Ovary (tissue), 9 donors: ENCODE data around the gene B4GALNT2. TPM values are rescaled to one million over a fixed set of nuclear protein-coding genes. Genes with fewer than 3 reads are reported as not detected.

Source experiments
- DNase-seq, 5 donors: peaks; one replicate each; pipeline ENCODE4 v3.0.0-alpha.2; 2019 to 2020
- H3K27ac ChIP-seq, 2 donors: fragments of 200-600 bp; one replicate each; pipeline versions ENCODE4 v1.5.1 to v1.8.0; 2019 to 2022
- H3K27me3 ChIP-seq: fragments of 200-600 bp; one replicate; pipeline ENCODE4 v1.8.0; 2022
- H3K36me3 ChIP-seq: fragments of 200-600 bp; sonication (generic); one replicate; pipeline ENCODE4 v1.5.1; 2019
- H3K4me1 ChIP-seq: one replicate; pipeline ENCODE4 v1.8.1; 2013; ENCODE audit warnings: mild to moderate bottlenecking, moderate library complexity; ENCODE audit not compliant: insufficient read depth
- H3K4me3 ChIP-seq: fragments of 200-600 bp; sonication (generic); one replicate; pipeline ENCODE4 v1.5.1; 2017
- H3K9me3 ChIP-seq, 2 donors: fragments of 200-600 bp in 1 of 2; sonication (generic) in 1 of 2; one replicate each; pipeline versions ENCODE4 v1.5.1 to v1.8.1; 2013 to 2019; ENCODE audit warnings: mild to moderate bottlenecking in 1 of 2, moderate library complexity in 1 of 2
- CTCF ChIP-seq, 3 donors: fragments of 450-650 bp in 2 of 3; fragments of 200-600 bp in 1 of 3; IDR thresholded peaks; one replicate each; pipeline versions ENCODE4 v1.5.1 to v1.8.0; 2016 to 2022; ENCODE audit warnings: antibody characterized with exemption in 3 of 3, mild to moderate bottlenecking in 1 of 3
- EP300 ChIP-seq: sonication (generic); formaldehyde crosslinking; IDR thresholded peaks from one replicate; pipeline ENCODE4 v1.6.1; 2017; ENCODE audit warnings: antibody characterized with exemption
- POLR2A ChIP-seq: fragments of 450-650 bp; IDR thresholded peaks from one replicate; pipeline ENCODE4 v1.6.1; 2017; ENCODE audit warnings: antibody characterized with exemption, mild to moderate bottlenecking, moderate library complexity
- WGBS, 3 donors: extraction: QIAGEN DNeasy Blood & Tissue Kit in 1 of 3; methylation state at CpG; one replicate each; pipeline versions ENCODE4 v1.1.5 to v1.1.7; 2013 to 2017; 5-methylcytosine and 5-hydroxymethylcytosine counted together
- intact Hi-C, 4 donors: fragments of 100-400 bp; cut with DNase I; formaldehyde crosslinking; loops; one replicate each; pipeline versions ENCODE4 v1.11.0 to v1.15.1; 2022 to 2023
- polyA plus RNA-seq, 2 donors: library from polyadenylated mRNA; stranded (reverse); fragments of 200-250 nt in 1 of 2; fragments of 350-450 nt in 1 of 2; fragmentation: Illumina TruSeq in 1 of 2; extraction: RNeasy Lipid Tissue Mini Kit (QIAGEN cat#74804) in 1 of 2; gene quantifications; one replicate each; pipeline ENCODE4 v1.2.3, GENCODE V29; 2013 to 2014
- total RNA-seq, 7 donors: library from RNA; depleted of rRNA in 2 of 7; stranded (reverse); fragments of >200 nt in 2 of 7; fragmentation: NEBNext Ultra II Directional in 3 of 7; extraction: Animal tissue kit (Norgen Biotek cat#: 25700) in 3 of 7; gene quantifications; one replicate each; pipeline versions ENCODE4 v1.1.0 to v1.2.4, GENCODE V29; 2016 to 2023
- donor health status: DM: no; HTN: no; CAD: no; lungs with moderate emphysema.
- donor health status: DM: no; HTN: no; CAD: no.
- donor health status: Bipolar disorder and iron deficiency.
- donor health status: DM: yes; HTN: yes; CAD: no.
- donor health status: DM: no; HTN: no; CAD: no.
- donor health status: DM: yes; HTN: yes; CAD: no.

The B4GALNT2 gene
- total and polyA plus RNA-seq, 9 donors, result under 0.01 to 0.03 (median 0.03) TPM; not detected in 5

GRCh38 chr17:49108318-49108717, 24.3 kb upstream of the B4GALNT2 start:
- intact Hi-C loops, result no loop called here
- Histone ChIP-seq H3K9me3 (no peaks in the 10 kb centered on the region), H3K27me3 (no peaks in the 10 kb centered on the region), H3K27ac (no peak overlapping the region), H3K4me1 (no peaks in the 10 kb centered on the region), H3K4me3 (no peak overlapping the region), H3K36me3 (no peaks in the 10 kb centered on the region)
- no peak for DNase-seq
- no peak for TF ChIP-seq CTCF (IDR thresholded peaks at IDR 0.05)
- TF ChIP-seq POLR2A, result no peak
- TF ChIP-seq EP300, result no peak
- WGBS, 3 donors, result 31 to 41% (median 33%) methylated on average over 3 of the region's 3 CpGs

GRCh38 chr17:49110509-49110908, 22.1 kb upstream of the B4GALNT2 start:
- DNase-seq, result no peak
- Histone ChIP-seq H3K36me3 (no peaks in the 10 kb centered on the region), H3K4me1 (no peaks in the 10 kb centered on the region), H3K4me3 (no peak overlapping the region), H3K27ac (no peak overlapping the region), H3K9me3 (no peaks in the 10 kb centered on the region), H3K27me3 (no peaks in the 10 kb centered on the region)
- TF ChIP-seq EP300 (no peak), CTCF (IDR thresholded peaks at IDR 0.05) (no peak), POLR2A (no peak)
- intact Hi-C loops, result no loop called here
- 93 to 96% (median 94%) methylated on average over 1 of the region's 1 CpG for WGBS, 3 donors

GRCh38 chr17:49111934-49112333, 20.6 kb upstream of the B4GALNT2 start:
- no peak for DNase-seq
- Histone ChIP-seq H3K9me3 (no peaks in the 10 kb centered on the region), H3K27ac (no peak overlapping the region), H3K4me1 (no peaks in the 10 kb centered on the region), H3K4me3 (no peak overlapping the region), H3K27me3 (no peaks in the 10 kb centered on the region), H3K36me3 (no peaks in the 10 kb centered on the region)
- intact Hi-C loops, result no loop called here
- 66 to 75% (median 70%) methylated on average over 4 of the region's 4 CpGs for WGBS, 3 donors
- TF ChIP-seq POLR2A, result no peak
- TF ChIP-seq EP300, result no peak
- no peak for TF ChIP-seq CTCF (IDR thresholded peaks at IDR 0.05)

- no peaks in the 10 kb centered on the region for H3K36me3 ChIP-seq
- no peak for DNase-seq
- TF ChIP-seq EP300 (no peak), CTCF (IDR thresholded peaks at IDR 0.05) (no peak), POLR2A (no peak)
- H3K9me3 ChIP-seq, result no peaks in the 10 kb centered on the region
- no peak overlapping the region for H3K4me3 ChIP-seq
- WGBS, 3 donors, result 85 to 94% (median 88%) methylated on average over 1 of the region's 1 CpG
- no peaks in the 10 kb centered on the region for H3K27me3 ChIP-seq
- H3K4me1 ChIP-seq, result no peaks in the 10 kb centered on the region
- no peak overlapping the region for H3K27ac ChIP-seq
- intact Hi-C loops, result no loop called here
These were observed 19.6 kb upstream of the B4GALNT2 start for GRCh38 chr17:49112936-49113335.

- intact Hi-C loops, result no loop called here
- no peak overlapping the region for H3K4me3 ChIP-seq
- WGBS, 3 donors, result 62 to 82% (median 78%) methylated on average over 1 of the region's 1 CpG
- H3K4me1 ChIP-seq, result no peaks in the 10 kb centered on the region
- no peak for DNase-seq
- H3K27me3 ChIP-seq, result no peaks in the 10 kb centered on the region
- H3K27ac ChIP-seq, result no peak overlapping the region
- TF ChIP-seq CTCF (IDR thresholded peaks at IDR 0.05) (no peak), EP300 (no peak), POLR2A (no peak)
- H3K9me3 ChIP-seq, result no peaks in the 10 kb centered on the region
- H3K36me3 ChIP-seq, result no peaks in the 10 kb centered on the region
These were observed 17.9 kb upstream of the B4GALNT2 start for GRCh38 chr17:49114703-49115102.
